ENCODE measurements around the gene KANTR. TPM values are rescaled to one million over a fixed set of nuclear protein-coding genes. Genes with fewer than 3 reads are reported as not detected.

The KANTR gene
- total RNA-seq, 1 experiment from 2014 or later = 13.2 TPM

- BruUV-seq (replicated peaks) = no TSS peak
- no peak overlapping the region for H3K4me3 Mint-ChIP-seq (ENCODE audit: unreplicated experiment)
These were observed 9.1 kb upstream of the KANTR start for GRCh38 chrX:53084863-53085262.

GRCh38 chrX:53085661-53086229 is 8.2 kb upstream of the KANTR start:
- Mint-ChIP-seq H3K36me3 (ENCODE audit: insufficient read depth, unreplicated experiment) (peaks cover 28% of the 10 kb centered on the region), H3K4me3 (ENCODE audit: unreplicated experiment) (no peak overlapping the region), H3K4me1 (ENCODE audit: low read depth, unreplicated experiment) (peaks cover 7% of the 10 kb centered on the region), H3K27ac (ENCODE audit: unreplicated experiment) (no peak overlapping the region), H3K27me3 (ENCODE audit: insufficient read depth, unreplicated experiment) (no peaks in the 10 kb centered on the region), H3K9me3 (ENCODE audit: unreplicated experiment) (no peaks in the 10 kb centered on the region)
- TF ChIP-seq CTCF (IDR thresholded peaks at IDR 0.05; ENCODE audit: insufficient read depth in 1 of 2, low read depth in 1 of 2, low read length in 1 of 2, severe bottlenecking in 1 of 2, unreplicated experiment in 1 of 2) = no peak
- intact Hi-C loops (cut with micrococcal nuclease; ENCODE audit: unreplicated experiment) = no loop called here
- Histone ChIP-seq H3K4me1 (no peaks in the 10 kb centered on the region), H3K4me3 (ENCODE audit: low read depth, low read length) (no peak overlapping the region), H3K9me3 (no peaks in the 10 kb centered on the region), H3K27me3 (replicated peaks; ENCODE audit: control insufficient read depth, insufficient read depth, low read length) (no peaks in the 10 kb centered on the region), H3K36me3 (ENCODE audit: control insufficient read depth, insufficient read depth, low read length) (no peaks in the 10 kb centered on the region; the same call in 1 of the 2 replicates)
- ChIA-PET POLR2A (no interaction called here), CTCF (no interaction called here)
- BruUV-seq (replicated peaks) = no TSS peak
- DNase-seq = no peak

More at GRCh38 chrX:53084863-53085262, 9.1 kb upstream of the KANTR start:
- Mint-ChIP-seq H3K4me1 (ENCODE audit: low read depth, unreplicated experiment) (peaks cover 7% of the 10 kb centered on the region), H3K27ac (ENCODE audit: unreplicated experiment) (no peak overlapping the region), H3K36me3 (ENCODE audit: insufficient read depth, unreplicated experiment) (peaks cover 28% of the 10 kb centered on the region), H3K27me3 (ENCODE audit: insufficient read depth, unreplicated experiment) (no peaks in the 10 kb centered on the region), H3K9me3 (ENCODE audit: unreplicated experiment) (no peaks in the 10 kb centered on the region)
- ChIA-PET CTCF (no interaction called here), POLR2A (no interaction called here)
- Histone ChIP-seq H3K4me1 (no peaks in the 10 kb centered on the region), H3K36me3 (ENCODE audit: control insufficient read depth, insufficient read depth, low read length) (no peaks in the 10 kb centered on the region; the same call in 1 of the 2 replicates), H3K27me3 (replicated peaks; ENCODE audit: control insufficient read depth, insufficient read depth, low read length) (no peaks in the 10 kb centered on the region), H3K9me3 (no peaks in the 10 kb centered on the region), H3K4me3 (ENCODE audit: low read depth, low read length) (no peak overlapping the region)
- intact Hi-C loops (cut with micrococcal nuclease; ENCODE audit: unreplicated experiment) = loop anchor here (5.0 kb wide), 1 partner anchor 597 kb away; no protein-coding TSS in a partner anchor
- DNase-seq = no peak
- TF ChIP-seq CTCF (IDR thresholded peaks at IDR 0.05; ENCODE audit: insufficient read depth in 1 of 2, low read depth in 1 of 2, low read length in 1 of 2, severe bottlenecking in 1 of 2, unreplicated experiment in 1 of 2) = no peak

GRCh38 chrX:53086464-53086863 is 7.5 kb upstream of the KANTR start:
- Mint-ChIP-seq H3K4me3 (ENCODE audit: unreplicated experiment) (no peak overlapping the region), H3K36me3 (ENCODE audit: insufficient read depth, unreplicated experiment) (peaks cover 28% of the 10 kb centered on the region), H3K4me1 (ENCODE audit: low read depth, unreplicated experiment) (peaks cover 7% of the 10 kb centered on the region), H3K27me3 (ENCODE audit: insufficient read depth, unreplicated experiment) (no peaks in the 10 kb centered on the region), H3K9me3 (ENCODE audit: unreplicated experiment) (no peaks in the 10 kb centered on the region), H3K27ac (ENCODE audit: unreplicated experiment) (no peak overlapping the region)
- BruUV-seq (replicated peaks) = no TSS peak
- TF ChIP-seq CTCF (IDR thresholded peaks at IDR 0.05; ENCODE audit: insufficient read depth in 1 of 2, low read depth in 1 of 2, low read length in 1 of 2, severe bottlenecking in 1 of 2, unreplicated experiment in 1 of 2) = no peak
- Histone ChIP-seq H3K4me1 (no peaks in the 10 kb centered on the region), H3K4me3 (ENCODE audit: low read depth, low read length) (no peak overlapping the region), H3K9me3 (no peaks in the 10 kb centered on the region), H3K27me3 (replicated peaks; ENCODE audit: control insufficient read depth, insufficient read depth, low read length) (no peaks in the 10 kb centered on the region), H3K36me3 (ENCODE audit: control insufficient read depth, insufficient read depth, low read length) (no peaks in the 10 kb centered on the region; the same call in 1 of the 2 replicates)
- POLR2A ChIA-PET = no interaction called here
- CTCF ChIA-PET = no interaction called here
- DNase-seq = no peak
- intact Hi-C loops (cut with micrococcal nuclease; ENCODE audit: unreplicated experiment) = no loop called here

Measured in Caco-2 (cell line).